HepG2 (cell line): Measurements from ENCODE around the gene DBNDD2. TPM values are rescaled to one million over a fixed set of nuclear protein-coding genes. Genes with fewer than 3 reads are reported as not detected.

Experiments used
- ATAC-seq: fragments of 200-7000 bp; cut with Tn5 transposase; 3 replicates; pipeline ENCODE4 v1.9.1; 2020; ENCODE audit warnings: mild to moderate bottlenecking, moderate library complexity
- BruUV-seq: library from RNA; stranded (reverse); fragments of 400-500 nt; replicated peaks from 2 replicates; lab custom pipeline; 2021; lab: Mats Ljungman, UMichigan
- CTCF ChIA-PET: fragments of 300-600 bp; formaldehyde crosslinking; extraction: SDS; loops from one replicate; lab custom pipeline; 2021; ENCODE audit warnings: low total read pairs, inconsistent platforms, low intra/inter-chr PET ratio; lab: Yijun Ruan, JAX
- POLR2A ChIA-PET: fragments of 350-600 bp; sonication (Branson Sonifier 250); formaldehyde crosslinking; loops from one replicate; lab custom pipeline; 2020; ENCODE audit warnings: antibody characterized with exemption, inconsistent platforms; lab: Yijun Ruan, JAX
- DNase-seq: peaks from one replicate; pipeline ENCODE4 v3.0.0-alpha.2; 2015; ENCODE audit warnings: low spot score
- FAIRE-seq: peaks from 3 replicates; lab custom pipeline; 2011; peaks lifted over from hg19 to GRCh38; lab: Jason Lieb, UNC
- H2AFZ ChIP-seq: one replicate; pipeline ENCODE4 v1.6.1; 2011; ENCODE audit warnings: low read length, inconsistent platforms
- H3K27ac ChIP-seq: fragments of 300-600 bp; 3 replicates; pipeline ENCODE4 v1.8.0; 2011; ENCODE audit warnings: mixed run types, mild to moderate bottlenecking, mixed read lengths, low read length, inconsistent platforms; ENCODE audit not compliant: insufficient read depth; ENCODE audit errors: extremely low read length
- H3K27me3 ChIP-seq, 2 experiments: fragments of 200-600 bp in 1 of 2; 2 replicates in 1 of 2; 3 replicates in 1 of 2; pipeline versions ENCODE4 v1.6.0 to v1.8.0; 2011; ENCODE audit warnings: low read length in 2 of 2, mild to moderate bottlenecking in 2 of 2, moderate library complexity in 2 of 2, inconsistent platforms in 1 of 2; ENCODE audit not compliant: insufficient read depth in 2 of 2, control insufficient read depth in 1 of 2
- H3K36me3 ChIP-seq, 2 experiments: fragments of 200-600 bp in 1 of 2; replicated peaks in 1 of 2; 2 replicates in 1 of 2; 3 replicates in 1 of 2; pipeline versions ENCODE4 v1.5.1 to v1.8.0; 2011; ENCODE audit warnings: low read length in 2 of 2, inconsistent platforms in 1 of 2; ENCODE audit not compliant: insufficient read depth in 2 of 2, control insufficient read depth in 1 of 2
- H3K4me1 ChIP-seq: 2 replicates; pipeline ENCODE4 v1.5.1; 2012; ENCODE audit warnings: low read length, inconsistent platforms; ENCODE audit not compliant: insufficient read depth
- H3K4me2 ChIP-seq: 2 replicates; pipeline ENCODE4 v1.6.0; 2011; ENCODE audit warnings: low read depth, low read length, inconsistent platforms
- H3K4me3 ChIP-seq, 3 experiments: fragments of 200-600 bp in 1 of 3; sonication (generic), shearing (Covaris generic) in 1 of 3; replicated peaks in 1 of 3; 2 replicates each; pipeline ENCODE4 v1.5.1; 2011 to 2016; ENCODE audit warnings: low read length in 3 of 3, inconsistent platforms in 2 of 3, low read depth in 2 of 3, mild to moderate bottlenecking in 2 of 3, control low read depth in 1 of 3, mixed read lengths in 1 of 3; ENCODE audit not compliant: insufficient read depth in 1 of 3
- H3K79me2 ChIP-seq: one replicate; pipeline ENCODE4 v1.6.1; 2011; ENCODE audit warnings: low read length, inconsistent platforms; ENCODE audit not compliant: insufficient read depth
- H3K9ac ChIP-seq: 2 replicates; pipeline ENCODE4 v1.6.0; 2011; ENCODE audit warnings: mild to moderate bottlenecking, low read depth, low read length, inconsistent platforms; ENCODE audit not compliant: insufficient read depth
- H3K9me3 ChIP-seq: 2 replicates; pipeline ENCODE4 v1.5.1; 2012; ENCODE audit warnings: mild to moderate bottlenecking, low read length
- H4K20me1 ChIP-seq: 2 replicates; pipeline ENCODE4 v1.6.0; 2011; ENCODE audit warnings: inconsistent platforms, mild to moderate bottlenecking, low read length, moderate library complexity; ENCODE audit not compliant: insufficient read depth
- ATM ChIP-seq: fragments of 450-650 bp; IDR thresholded peaks from 2 replicates; pipeline ENCODE4 v1.7.1; 2017; ENCODE audit warnings: mild to moderate bottlenecking, borderline replicate concordance
- E2F2 ChIP-seq: sonication (generic); formaldehyde crosslinking; IDR thresholded peaks from 2 replicates; pipeline ENCODE4 v1.4.0; 2020; ENCODE audit warnings: missing genetic modification reagents, borderline replicate concordance
- ELF4 ChIP-seq: sonication (generic); formaldehyde crosslinking; IDR thresholded peaks from 2 replicates; pipeline ENCODE4 v1.5.0; 2020; ENCODE audit warnings: missing genetic modification reagents, mild to moderate bottlenecking, moderate library complexity, borderline replicate concordance
- HNF1A ChIP-seq, 2 experiments: sonication (generic) in 1 of 2; formaldehyde crosslinking in 1 of 2; IDR thresholded peaks; 2 replicates each; pipeline versions ENCODE4 v1.4.0 to v1.6.1; 2016 to 2020; ENCODE audit warnings: borderline replicate concordance in 1 of 2, low read depth in 1 of 2, mild to moderate bottlenecking in 1 of 2, missing genetic modification reagents in 1 of 2
- NFKBIZ ChIP-seq: IDR thresholded peaks from 2 replicates; pipeline ENCODE4 v1.6.1; 2018; ENCODE audit warnings: missing genetic modification reagents, missing compliant biosample characterization
- SIX4 ChIP-seq: sonication (generic); formaldehyde crosslinking; IDR thresholded peaks from 2 replicates; pipeline ENCODE4 v1.4.0; 2020; ENCODE audit warnings: missing genetic modification reagents
- ZFP41 ChIP-seq: sonication (generic); formaldehyde crosslinking; IDR thresholded peaks from 2 replicates; pipeline ENCODE4 v1.4.0; 2020; ENCODE audit warnings: mild to moderate bottlenecking, missing genetic modification reagents, borderline replicate concordance
- ZNF101 ChIP-seq: sonication (generic); formaldehyde crosslinking; IDR thresholded peaks from 2 replicates; pipeline ENCODE4 v1.4.0; 2020; ENCODE audit warnings: mild to moderate bottlenecking, low read depth, missing genetic modification reagents, borderline replicate concordance
- ZNF510 ChIP-seq: sonication (generic); formaldehyde crosslinking; IDR thresholded peaks from 2 replicates; pipeline ENCODE4 v1.4.0; 2020; ENCODE audit warnings: low read depth, mild to moderate bottlenecking, missing genetic modification reagents
- ZNF776 ChIP-seq: sonication (generic); formaldehyde crosslinking; IDR thresholded peaks from 2 replicates; pipeline ENCODE4 v1.4.0; 2020; ENCODE audit warnings: mild to moderate bottlenecking, missing genetic modification reagents
- ZNF878 ChIP-seq: sonication (generic); formaldehyde crosslinking; IDR thresholded peaks from 2 replicates; pipeline ENCODE4 v1.8.1; 2023; ENCODE audit warnings: mild to moderate bottlenecking, missing genetic modification reagents, moderate library complexity
- WGBS: methylation state at CpG from one replicate; pipeline ENCODE4 v1.1.6; 2017; ENCODE audit warnings: low lambda C conversion rate; 5-methylcytosine and 5-hydroxymethylcytosine counted together
- in situ Hi-C: cut with HindIII; loops from 2 replicates; pipeline ENCODE4 v1.10.0; 2017; ENCODE audit warnings: low pct_unique_long_range_greater_than_20kb; ENCODE audit not compliant: extremely low pct_ligation_motif_present
- intact Hi-C: fragments of 100-400 bp; cut with micrococcal nuclease; formaldehyde crosslinking; loops from one replicate; pipeline ENCODE4 v1.10.0; 2022; ENCODE audit not compliant: unreplicated experiment
- polyA plus RNA-seq, 8 experiments: library from polyadenylated mRNA; depleted of rRNA in 3 of 8; stranded (reverse) in 7 of 8; unstranded in 1 of 8; fragments of >200 nt; fragmentation: Illumina TruSeq in 4 of 8; extraction: Trizol in 4 of 8; gene quantifications; 2 replicates each; pipeline versions ENCODE4 v1.2.1 to v1.2.3, GENCODE V29; 2011 to 2016; ENCODE audit warnings: low read depth in 4 of 8, missing spikeins in 1 of 8, mixed read lengths in 1 of 8; ENCODE audit not compliant: insufficient read depth in 1 of 8
- total RNA-seq, 5 experiments: library from RNA; depleted of rRNA; stranded (reverse); fragments of >200 nt; fragmentation: Illumina TruSeq; extraction: Trizol; gene quantifications; 2 replicates each; pipeline ENCODE4 v1.2.3, GENCODE V29; 2016; ENCODE audit warnings: low read depth in 1 of 5
- TF ChIP-seq, protein P1 (sequence below): sonication (generic); formaldehyde crosslinking; IDR thresholded peaks from 2 replicates; pipeline ENCODE4 v1.5.1; 2020; ENCODE audit warnings: mild to moderate bottlenecking, missing genetic modification reagents, borderline replicate concordance
- TF ChIP-seq, protein P2 (sequence below), 2 experiments: fragments of 450-650 bp in 1 of 2; sonication (generic) in 1 of 2; formaldehyde crosslinking; IDR thresholded peaks; 2 replicates each; pipeline versions ENCODE4 v1.5.0 to v1.8.0; 2020 to 2022; ENCODE audit warnings: mild to moderate bottlenecking in 1 of 2, missing genetic modification reagents in 1 of 2
- TF ChIP-seq, protein P3 (sequence below): sonication (generic); formaldehyde crosslinking; IDR thresholded peaks from 2 replicates; pipeline ENCODE4 v1.8.1; 2023; ENCODE audit warnings: mild to moderate bottlenecking, missing genetic modification reagents

The DBNDD2 gene
- total and polyA plus RNA-seq, 2 of the 13 experiments (the other 11 are each of a cell fraction or from before 2014, with no cell fraction given), result 16.7 to 47.6 TPM

- Histone ChIP-seq H3K36me3 (no peaks in the 10 kb centered on the region), H4K20me1 (no peaks in the 10 kb centered on the region), H3K4me2 (no peak overlapping the region), H3K79me2 (no peaks in the 10 kb centered on the region), H3K27ac (no peak overlapping the region), H3K9me3 (no peaks in the 10 kb centered on the region), H2AFZ (no peak overlapping the region), H3K27me3 (no peaks in the 10 kb centered on the region), H3K4me1 (no peaks in the 10 kb centered on the region), H3K4me3 (no peak overlapping the region), H3K9ac (no peak overlapping the region)
- WGBS, result 77% methylated on average over 1 of the region's 1 CpG
- ATAC-seq (no peak), FAIRE-seq (no peak), DNase-seq (no peak)
- intact Hi-C loops (no loop called here), in situ Hi-C loops (no loop called here)
- no peak for TF ChIP-seq NFKBIZ (CRISPR knock-in tag)
- no peak for TF ChIP-seq ZNF510 (CRISPR knock-in tag)
- TF ChIP-seq, protein P1, sequence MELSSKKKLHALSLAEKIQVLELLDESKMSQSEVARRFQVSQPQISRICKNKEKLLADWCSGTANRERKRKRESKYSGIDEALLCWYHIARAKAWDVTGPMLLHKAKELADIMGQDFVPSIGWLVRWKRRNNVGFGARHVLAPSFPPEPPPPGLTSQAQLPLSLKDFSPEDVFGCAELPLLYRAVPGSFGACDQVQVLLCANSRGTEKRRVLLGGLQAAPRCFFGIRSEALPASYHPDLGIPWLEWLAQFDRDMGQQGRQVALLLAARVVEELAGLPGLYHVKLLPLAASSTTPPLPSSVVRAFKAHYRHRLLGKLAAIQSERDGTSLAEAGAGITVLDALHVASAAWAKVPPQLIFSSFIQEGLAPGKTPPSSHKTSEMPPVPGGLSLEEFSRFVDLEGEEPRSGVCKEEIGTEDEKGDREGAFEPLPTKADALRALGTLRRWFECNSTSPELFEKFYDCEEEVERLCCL (CRISPR knock-in tag), result no peak
- no peak for TF ChIP-seq ZFP41 (CRISPR knock-in tag)
- TF ChIP-seq E2F2 (CRISPR knock-in tag), result no peak
- no peak for TF ChIP-seq HNF1A (IDR thresholded peaks at IDR 0.05; ENCODE audit: low read depth)
- TF ChIP-seq HNF1A (CRISPR knock-in tag; IDR thresholded peaks at IDR 0.05; ENCODE audit: borderline replicate concordance), result no peak
- TF ChIP-seq, protein P2, sequence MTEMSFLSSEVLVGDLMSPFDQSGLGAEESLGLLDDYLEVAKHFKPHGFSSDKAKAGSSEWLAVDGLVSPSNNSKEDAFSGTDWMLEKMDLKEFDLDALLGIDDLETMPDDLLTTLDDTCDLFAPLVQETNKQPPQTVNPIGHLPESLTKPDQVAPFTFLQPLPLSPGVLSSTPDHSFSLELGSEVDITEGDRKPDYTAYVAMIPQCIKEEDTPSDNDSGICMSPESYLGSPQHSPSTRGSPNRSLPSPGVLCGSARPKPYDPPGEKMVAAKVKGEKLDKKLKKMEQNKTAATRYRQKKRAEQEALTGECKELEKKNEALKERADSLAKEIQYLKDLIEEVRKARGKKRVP (CRISPR knock-in tag; IDR thresholded peaks at IDR 0.05), result no peak
- no peak for TF ChIP-seq ZNF878 (CRISPR knock-in tag)
- TF ChIP-seq ZNF101 (CRISPR knock-in tag), result no peak
- TF ChIP-seq, protein P3, sequence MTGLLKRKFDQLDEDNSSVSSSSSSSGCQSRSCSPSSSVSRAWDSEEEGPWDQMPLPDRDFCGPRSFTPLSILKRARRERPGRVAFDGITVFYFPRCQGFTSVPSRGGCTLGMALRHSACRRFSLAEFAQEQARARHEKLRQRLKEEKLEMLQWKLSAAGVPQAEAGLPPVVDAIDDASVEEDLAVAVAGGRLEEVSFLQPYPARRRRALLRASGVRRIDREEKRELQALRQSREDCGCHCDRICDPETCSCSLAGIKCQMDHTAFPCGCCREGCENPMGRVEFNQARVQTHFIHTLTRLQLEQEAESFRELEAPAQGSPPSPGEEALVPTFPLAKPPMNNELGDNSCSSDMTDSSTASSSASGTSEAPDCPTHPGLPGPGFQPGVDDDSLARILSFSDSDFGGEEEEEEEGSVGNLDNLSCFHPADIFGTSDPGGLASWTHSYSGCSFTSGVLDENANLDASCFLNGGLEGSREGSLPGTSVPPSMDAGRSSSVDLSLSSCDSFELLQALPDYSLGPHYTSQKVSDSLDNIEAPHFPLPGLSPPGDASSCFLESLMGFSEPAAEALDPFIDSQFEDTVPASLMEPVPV, result no peak
- no peak for TF ChIP-seq ATM
- no peak for TF ChIP-seq ZNF776 (CRISPR knock-in tag)
- no peak for TF ChIP-seq ELF4 (CRISPR knock-in tag)
- no peak for TF ChIP-seq SIX4
- BruUV-seq, result no TSS peak
- CTCF ChIA-PET, result no interaction called here
- POLR2A ChIA-PET, result no interaction called here
These were observed 20.8 kb upstream of the DBNDD2 start for GRCh38 chr20:45387274-45387673.
